MM.1S (cell line): ENCODE data around the gene PPIB.

ENCODE experiments used
- EZH2 ChIP-seq: fragments of 300-600 bp; sonication (generic); optimal IDR thresholded peaks from 2 replicates; pipeline ENCODE3; 2017; ENCODE audit warnings: low read depth, mild to moderate bottlenecking, antibody characterized with exemption, low read length, mixed read lengths
- TF ChIP-seq, protein P1 (sequence below): fragments of 300-600 bp; sonication (generic); IDR thresholded peaks from 2 replicates; pipeline ENCODE4 v1.5.1; 2016; ENCODE audit warnings: antibody characterized with exemption, low read length, mixed read lengths

DNA sequence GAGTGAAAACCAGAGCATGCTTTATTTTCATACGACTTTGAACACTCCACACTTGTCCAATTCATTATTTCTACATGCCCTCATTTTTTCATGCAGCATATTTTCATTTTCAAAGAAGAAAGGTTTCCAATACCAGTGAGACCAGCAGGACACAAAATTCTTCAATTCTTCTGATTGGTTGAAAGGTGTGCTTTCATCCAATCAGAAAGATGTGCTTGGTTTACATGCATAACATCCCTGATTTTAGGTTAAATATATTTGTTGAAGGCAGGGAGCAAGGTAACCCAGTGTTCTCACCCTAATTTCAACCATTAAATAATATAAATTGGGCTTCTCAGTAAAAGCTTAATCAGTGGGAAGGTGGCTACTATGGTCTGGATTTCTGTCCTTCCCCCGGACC, 47.5 kb upstream of the PPIB start:
- TF ChIP-seq, protein P1, sequence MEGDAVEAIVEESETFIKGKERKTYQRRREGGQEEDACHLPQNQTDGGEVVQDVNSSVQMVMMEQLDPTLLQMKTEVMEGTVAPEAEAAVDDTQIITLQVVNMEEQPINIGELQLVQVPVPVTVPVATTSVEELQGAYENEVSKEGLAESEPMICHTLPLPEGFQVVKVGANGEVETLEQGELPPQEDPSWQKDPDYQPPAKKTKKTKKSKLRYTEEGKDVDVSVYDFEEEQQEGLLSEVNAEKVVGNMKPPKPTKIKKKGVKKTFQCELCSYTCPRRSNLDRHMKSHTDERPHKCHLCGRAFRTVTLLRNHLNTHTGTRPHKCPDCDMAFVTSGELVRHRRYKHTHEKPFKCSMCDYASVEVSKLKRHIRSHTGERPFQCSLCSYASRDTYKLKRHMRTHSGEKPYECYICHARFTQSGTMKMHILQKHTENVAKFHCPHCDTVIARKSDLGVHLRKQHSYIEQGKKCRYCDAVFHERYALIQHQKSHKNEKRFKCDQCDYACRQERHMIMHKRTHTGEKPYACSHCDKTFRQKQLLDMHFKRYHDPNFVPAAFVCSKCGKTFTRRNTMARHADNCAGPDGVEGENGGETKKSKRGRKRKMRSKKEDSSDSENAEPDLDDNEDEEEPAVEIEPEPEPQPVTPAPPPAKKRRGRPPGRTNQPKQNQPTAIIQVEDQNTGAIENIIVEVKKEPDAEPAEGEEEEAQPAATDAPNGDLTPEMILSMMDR: no peak
- TF ChIP-seq EZH2: no peak
